Measurements from ENCODE around the gene CYTH2.
"Not testable (repeated sequence)": the region's sequence is repeated elsewhere in the genome, so short reads cannot be mapped to it uniquely, and the experiment has no call there.

The CYTH2 gene

GRCh38 chr19:48512504-48513288, 43.5 kb downstream of the CYTH2 start:
- no peak for DNase-seq (ENCODE audit: low read depth)

- no peak for DNase-seq (ENCODE audit: low read depth)
Measured at GRCh38 chr19:48513289-48514122, 44.3 kb downstream of the CYTH2 start.

GRCh38 chr19:48514123-48514458, 44.9 kb downstream of the CYTH2 start:
- DNase-seq (ENCODE audit: low read depth) = no peak

GRCh38 chr19:48516536-48516935, 47.4 kb downstream of the CYTH2 start:
- no peak for DNase-seq (ENCODE audit: low read depth)

- no peak for DNase-seq (ENCODE audit: low read depth)
Measured at GRCh38 chr19:48518207-48518606, 49.0 kb downstream of the CYTH2 start.

- DNase-seq (ENCODE audit: low read depth) = not testable (repeated sequence)
Measured at GRCh38 chr19:48519426-48519825, 50.3 kb downstream of the CYTH2 start.

- DNase-seq (ENCODE audit: low read depth) = no peak
Measured at GRCh38 chr19:48520134-48520533, 51.0 kb downstream of the CYTH2 start.

- no peak for DNase-seq (ENCODE audit: low read depth)
Measured at GRCh38 chr19:48524221-48524620, 55.1 kb downstream of the CYTH2 start.

GRCh38 chr19:48524732-48525131, 55.6 kb downstream of the CYTH2 start:
- no peak for DNase-seq (ENCODE audit: low read depth)

- DNase-seq (ENCODE audit: low read depth) = no peak
Measured at GRCh38 chr19:48529156-48529555, 60.0 kb downstream of the CYTH2 start.

- no peak for DNase-seq (ENCODE audit: low read depth)
Measured at GRCh38 chr19:48530066-48530720, 61.0 kb downstream of the CYTH2 start.

GRCh38 chr19:48530770-48531169, 61.6 kb downstream of the CYTH2 start:
- no peak for DNase-seq (ENCODE audit: low read depth)

All from HS-27A (cell line).